Subcutaneous abdominal adipose tissue (tissue), 5 donors: ENCODE data around the gene AHCY.
A peak's percentile ranks its signal among the peaks of the same experiment; 100 is the strongest.

Experiments
- H3K27ac ChIP-seq: one replicate; pipeline ENCODE4 v1.7.0; 2013; ENCODE audit warnings: low read depth, mild to moderate bottlenecking, inconsistent platforms, low read length, moderate library complexity
- H3K27me3 ChIP-seq, 5 donors: one replicate each; pipeline ENCODE4 v1.7.0; 2013; ENCODE audit warnings: low read length in 5 of 5, inconsistent platforms in 1 of 5; ENCODE audit not compliant: control insufficient read depth in 5 of 5, insufficient read depth in 4 of 5
- H3K36me3 ChIP-seq, 5 donors: one replicate each; pipeline ENCODE4 v1.7.0; 2013; ENCODE audit warnings: low read length in 5 of 5; ENCODE audit not compliant: control insufficient read depth in 5 of 5, insufficient read depth in 5 of 5
- H3K4me1 ChIP-seq, 5 donors: one replicate each; pipeline ENCODE4 v1.7.0; 2013; ENCODE audit warnings: low read length in 5 of 5, mild to moderate bottlenecking in 3 of 5, moderate library complexity in 1 of 5; ENCODE audit not compliant: control insufficient read depth in 5 of 5, insufficient read depth in 5 of 5
- H3K4me3 ChIP-seq, 5 donors: one replicate each; pipeline ENCODE4 v1.7.0; 2013; ENCODE audit warnings: low read length in 5 of 5, low read depth in 1 of 5
- H3K9ac ChIP-seq, 5 donors: one replicate each; pipeline ENCODE4 v1.7.0; 2013; ENCODE audit warnings: low read length in 5 of 5, mild to moderate bottlenecking in 4 of 5, moderate library complexity in 3 of 5
- H3K9me3 ChIP-seq, 5 donors: one replicate each; pipeline ENCODE4 v1.7.0; 2013; ENCODE audit warnings: low read length in 5 of 5; ENCODE audit not compliant: control insufficient read depth in 5 of 5
- donor health status: healthy.
- donor health status: healthy.
- donor health status: healthy.
- donor health status: healthy.
- donor health status: healthy.

The AHCY gene

GRCh38 chr20:34311118-34312023, 8.2 kb upstream of the AHCY start:
- Histone ChIP-seq H3K9ac (peak overlapping the region in 1 of 5 donors; percentile 44), H3K9me3 (no peaks in the 10 kb centered on the region), H3K36me3 (no peaks in the 10 kb centered on the region), H3K4me3 (peak overlapping the region in 3 of 5 donors; percentile 14 to 52 (median 46)), H3K4me1 (peaks cover 0 to 17% (median 15%) of the 10 kb centered on the region in 5 donors), H3K27me3 (peaks cover 5 to 16% (median 9%) of the 10 kb centered on the region in 5 donors), H3K27ac (no peak overlapping the region)

DNA sequence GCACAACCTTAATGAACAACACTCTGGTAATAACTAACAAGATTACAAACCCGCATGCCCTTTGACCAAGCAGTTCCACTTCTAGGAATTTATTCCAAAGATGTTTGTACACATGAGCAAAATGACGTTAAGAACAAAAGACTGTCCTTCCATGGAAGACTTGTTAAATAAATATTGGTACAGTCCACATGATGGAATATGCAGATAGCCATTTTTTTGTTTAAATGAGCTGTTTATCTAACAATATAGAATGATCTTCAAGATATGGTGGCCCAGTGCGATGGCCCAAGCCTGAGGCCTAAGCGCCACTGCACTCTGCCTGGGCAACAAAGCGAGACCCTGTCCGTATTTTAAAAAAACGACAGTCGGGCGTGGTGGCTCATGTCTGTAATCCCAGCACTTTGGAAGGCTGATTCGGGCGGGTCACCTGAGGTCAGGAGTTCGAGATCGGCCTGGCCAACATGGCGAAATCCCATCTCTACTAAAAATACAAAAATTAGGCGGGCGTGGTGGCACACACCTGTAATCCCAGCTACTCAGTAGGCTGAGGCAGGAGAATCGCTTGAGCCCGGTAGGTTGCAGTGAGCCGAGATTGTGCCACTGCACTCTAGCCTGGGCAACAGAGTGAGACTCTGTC, 7.4 kb upstream of the AHCY start:
- H3K9ac ChIP-seq: no peak overlapping the region
- H3K27ac ChIP-seq: no peak overlapping the region
- H3K27me3 ChIP-seq: peaks cover 5 to 16% (median 9%) of the 10 kb centered on the region in 5 donors
- no peaks in the 10 kb centered on the region for H3K36me3 ChIP-seq
- no peak overlapping the region for H3K4me3 ChIP-seq
- H3K9me3 ChIP-seq: no peaks in the 10 kb centered on the region
- H3K4me1 ChIP-seq: peaks cover 0 to 17% (median 15%) of the 10 kb centered on the region in 5 donors

- Histone ChIP-seq H3K9ac (no peak overlapping the region), H3K36me3 (no peaks in the 10 kb centered on the region), H3K4me1 (peaks cover 0 to 17% (median 15%) of the 10 kb centered on the region in 5 donors), H3K27ac (no peak overlapping the region), H3K4me3 (no peak overlapping the region), H3K9me3 (no peaks in the 10 kb centered on the region), H3K27me3 (peaks cover 5 to 16% (median 9%) of the 10 kb centered on the region in 5 donors)
Measured at GRCh38 chr20:34309691-34310090, 6.5 kb upstream of the AHCY start.

DNA sequence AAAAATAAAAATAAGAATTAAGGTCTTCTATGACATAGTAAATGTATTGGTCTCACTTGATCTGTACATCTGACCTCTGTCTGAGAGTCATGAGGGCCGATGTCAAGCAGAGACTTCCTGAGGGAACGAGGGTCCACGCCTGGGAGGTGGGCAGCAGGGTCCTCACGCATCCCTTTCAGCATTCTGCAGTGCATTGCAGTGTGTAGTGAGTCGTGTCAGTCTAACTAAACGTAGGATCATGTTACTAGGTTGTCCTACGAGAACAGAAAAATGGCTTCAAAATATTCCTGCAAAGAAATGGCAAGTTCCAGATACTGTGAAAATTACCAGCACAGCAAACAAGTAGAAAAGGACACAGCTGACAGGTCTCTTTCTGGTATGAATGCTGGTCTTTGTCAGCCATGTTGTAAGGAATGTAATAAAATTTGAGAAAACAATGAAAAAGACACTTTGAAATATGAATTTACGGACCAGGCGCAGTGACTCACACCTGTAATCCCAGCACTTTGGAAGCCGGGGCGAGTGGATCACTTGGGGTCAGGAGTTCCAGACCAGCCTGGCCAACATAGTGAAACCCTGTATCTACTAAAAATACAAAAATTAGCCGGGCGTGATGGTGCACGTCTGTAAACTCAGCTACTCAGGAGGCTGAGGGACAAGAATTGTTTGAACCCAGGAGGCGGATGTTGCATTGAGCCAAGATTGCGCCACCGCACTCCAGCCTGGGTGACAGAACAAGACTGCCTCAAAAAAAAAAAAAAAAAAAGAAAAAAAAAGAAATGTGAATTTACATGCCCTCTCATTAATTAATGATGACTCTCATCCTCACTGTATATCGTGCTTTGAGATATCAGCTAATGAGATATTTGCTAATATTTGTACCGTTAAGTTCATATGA, 2.4 kb upstream of the AHCY start:
- Histone ChIP-seq H3K27ac (no peak overlapping the region), H3K9me3 (no peaks in the 10 kb centered on the region), H3K9ac (no peak overlapping the region), H3K27me3 (no peaks in the 10 kb centered on the region), H3K4me3 (no peak overlapping the region), H3K36me3 (no peaks in the 10 kb centered on the region), H3K4me1 (peaks cover 5 to 26% (median 16%) of the 10 kb centered on the region in 5 donors)

DNA sequence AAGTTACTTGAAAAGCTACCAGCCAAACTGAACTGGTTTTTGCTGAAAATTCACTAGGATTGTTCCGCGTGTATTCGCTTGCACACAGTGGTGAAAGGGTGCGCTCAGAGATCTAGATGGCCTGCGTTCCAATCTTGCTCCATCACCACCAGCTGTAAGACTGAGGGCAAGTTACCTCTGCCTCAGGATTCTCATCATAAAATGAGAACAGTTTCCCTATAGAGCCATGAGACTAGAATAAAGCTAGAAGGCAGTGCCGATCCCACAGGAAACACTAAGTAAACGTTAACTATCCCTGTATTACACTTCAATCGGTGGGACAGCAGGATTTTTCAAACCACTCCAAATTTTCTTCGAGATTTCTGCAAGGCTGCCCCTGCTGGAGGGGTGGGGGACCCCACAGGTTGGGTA, 838 bp downstream of the AHCY start:
- peak overlapping the region; percentile 84 to 97 (median 91) for H3K9ac ChIP-seq
- H3K9me3 ChIP-seq: no peaks in the 10 kb centered on the region
- no peaks in the 10 kb centered on the region for H3K27me3 ChIP-seq
- H3K27ac ChIP-seq: peak overlapping the region; percentile 86
- H3K4me1 ChIP-seq: peaks cover 5 to 34% (median 22%) of the 10 kb centered on the region in 5 donors
- peak overlapping the region; percentile 67 to 89 (median 81) for H3K4me3 ChIP-seq
- no peaks in the 10 kb centered on the region for H3K36me3 ChIP-seq

- Histone ChIP-seq H3K36me3 (no peaks in the 10 kb centered on the region), H3K27me3 (no peaks in the 10 kb centered on the region), H3K4me1 (peaks cover 5 to 34% (median 22%) of the 10 kb centered on the region in 5 donors), H3K27ac (no peak overlapping the region), H3K9me3 (no peaks in the 10 kb centered on the region), H3K9ac (peak overlapping the region in 2 of 5 donors; percentile 20 to 93), H3K4me3 (peak overlapping the region; percentile 67 to 89 (median 81))
Measured at GRCh38 chr20:34301587-34302311, 1.4 kb downstream of the AHCY start.

- no peaks in the 10 kb centered on the region for H3K27me3 ChIP-seq
- H3K9ac ChIP-seq: peak overlapping the region in 1 of 5 donors; percentile 20
- no peaks in the 10 kb centered on the region for H3K36me3 ChIP-seq
- no peaks in the 10 kb centered on the region for H3K9me3 ChIP-seq
- H3K4me1 ChIP-seq: peaks cover 5 to 34% (median 22%) of the 10 kb centered on the region in 5 donors
- no peak overlapping the region for H3K4me3 ChIP-seq
- H3K27ac ChIP-seq: no peak overlapping the region
Measured at GRCh38 chr20:34300809-34301586, 2.2 kb downstream of the AHCY start.

GRCh38 chr20:34300256-34300806, 2.8 kb downstream of the AHCY start:
- Histone ChIP-seq H3K27me3 (no peaks in the 10 kb centered on the region), H3K4me3 (no peak overlapping the region), H3K9me3 (no peaks in the 10 kb centered on the region), H3K9ac (no peak overlapping the region), H3K27ac (no peak overlapping the region), H3K4me1 (peaks cover 5 to 34% (median 22%) of the 10 kb centered on the region in 5 donors), H3K36me3 (peaks cover 0 to 2% (median under 1%) of the 10 kb centered on the region in 5 donors)
